NCI-H1694 treated with DMSO at 0.1 percent for 48 hours (cell line): ENCODE results near the gene TRIOBP.
A peak's percentile ranks its signal among the peaks of the same experiment; 100 is the strongest.

Source experiments
- DNase-seq: peaks from one replicate; lab custom pipeline; 2025; lab: John Stamatoyannopoulos, UW

The TRIOBP gene

DNA sequence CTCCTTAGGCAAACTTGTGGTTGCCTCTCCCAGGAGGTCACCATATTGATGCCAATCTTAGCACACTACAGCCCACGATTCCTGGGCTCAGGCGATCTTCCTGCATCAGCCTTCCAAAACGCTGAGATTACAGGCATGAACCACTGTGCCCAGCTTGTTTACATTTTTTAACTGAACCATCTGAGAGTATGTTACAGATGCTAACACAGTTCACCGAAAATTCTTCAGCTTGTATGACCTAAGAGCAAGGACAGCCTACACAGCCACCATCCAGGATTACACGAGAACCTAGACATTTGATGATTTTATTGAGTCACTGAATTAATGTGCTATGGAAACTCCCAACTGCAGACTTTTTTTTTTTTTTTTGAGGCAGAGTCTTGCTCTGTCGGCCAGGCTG is 27.3 kb upstream of the TRIOBP start:
- DNase-seq = no peak

DNA sequence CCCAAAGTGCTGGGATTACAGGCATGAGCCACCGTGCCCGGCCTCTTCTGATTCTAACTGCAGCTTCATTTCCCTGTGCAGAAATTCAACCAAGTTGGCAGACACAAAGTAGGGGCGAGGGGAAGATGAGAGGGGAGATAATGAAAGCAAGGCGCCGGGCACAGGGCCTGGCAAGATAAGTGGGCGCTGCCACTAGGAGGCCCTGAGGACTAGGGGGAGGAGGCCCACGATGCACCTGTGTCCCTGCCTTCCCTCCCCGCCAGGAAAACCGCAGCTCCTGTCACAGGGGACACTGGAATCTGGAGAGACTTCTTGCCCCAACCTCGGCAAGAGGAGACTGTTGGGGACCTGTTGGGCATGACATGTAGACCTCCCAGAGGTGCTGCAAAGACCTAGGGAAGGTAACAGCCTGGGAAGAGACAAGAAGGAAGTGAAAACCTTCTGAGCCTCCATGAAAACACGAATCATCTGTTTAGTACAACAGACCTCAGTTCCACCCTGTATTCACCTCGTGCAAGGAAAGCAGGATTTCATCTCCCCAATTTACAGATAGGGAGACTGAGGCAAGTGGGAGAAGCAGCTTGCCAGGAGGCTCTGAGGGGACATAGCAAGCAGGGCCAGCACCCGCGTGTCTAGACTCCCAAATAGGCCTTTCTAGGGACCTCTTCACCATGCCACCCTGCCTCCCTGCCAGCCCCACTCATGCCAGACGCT is 24.5 kb upstream of the TRIOBP start:
- no peak for DNase-seq

DNA sequence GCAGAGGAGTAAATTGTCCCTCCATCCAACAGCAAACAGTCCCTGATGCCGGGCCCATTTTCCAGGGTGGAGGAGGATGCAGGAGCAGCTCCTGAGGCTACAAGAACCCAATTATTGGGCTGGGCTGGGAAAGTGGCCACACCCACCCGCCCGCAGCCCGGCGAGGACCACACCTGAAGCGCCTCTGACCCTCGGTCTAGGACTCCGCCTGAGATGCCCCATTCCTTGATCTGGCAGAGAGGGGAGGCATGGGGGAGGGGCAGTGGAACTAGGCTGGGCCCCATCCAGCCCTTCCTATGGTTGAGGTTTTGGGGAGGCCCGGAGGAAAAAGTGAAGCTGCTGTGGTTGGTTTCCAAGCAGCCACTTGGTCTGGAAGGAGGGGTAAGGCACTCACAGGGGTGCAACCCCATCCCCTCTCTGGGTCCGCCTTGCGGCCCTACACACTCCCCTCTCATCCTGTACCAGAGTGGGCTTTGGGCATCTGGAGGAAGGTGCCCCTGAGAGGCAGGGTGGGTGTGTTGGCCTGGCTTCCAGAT is 23.9 kb upstream of the TRIOBP start:
- no peak for DNase-seq

DNA sequence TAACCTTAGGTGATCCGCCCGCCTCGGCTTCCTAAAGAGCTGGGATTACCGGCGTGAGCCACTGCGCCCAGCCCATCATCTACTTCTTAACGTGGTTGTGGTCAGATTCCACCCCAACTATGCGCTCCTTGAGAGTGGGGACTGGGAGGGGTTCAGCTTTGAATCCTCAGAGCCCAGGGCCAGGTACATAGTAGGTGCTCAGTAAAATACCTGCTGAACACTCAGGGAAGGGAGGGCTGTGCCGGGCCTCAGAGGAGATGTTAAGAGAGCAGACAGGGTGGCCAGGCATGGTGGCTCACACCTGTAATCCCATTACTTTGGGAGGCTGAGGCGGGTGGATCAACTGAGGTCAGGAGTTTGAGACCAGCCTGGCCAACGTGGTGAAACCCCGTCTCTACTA is 22.6 kb upstream of the TRIOBP start:
- no peak for DNase-seq

- DNase-seq = no peak
Observed at GRCh38 chr22:37674951-37675929, 21.6 kb upstream of the TRIOBP start, which contains the start of gene LGALS1. LGALS1 (plus strand) TSS chr22:37675636; CDS start chr22:37675703, 67 bp downstream.

DNA sequence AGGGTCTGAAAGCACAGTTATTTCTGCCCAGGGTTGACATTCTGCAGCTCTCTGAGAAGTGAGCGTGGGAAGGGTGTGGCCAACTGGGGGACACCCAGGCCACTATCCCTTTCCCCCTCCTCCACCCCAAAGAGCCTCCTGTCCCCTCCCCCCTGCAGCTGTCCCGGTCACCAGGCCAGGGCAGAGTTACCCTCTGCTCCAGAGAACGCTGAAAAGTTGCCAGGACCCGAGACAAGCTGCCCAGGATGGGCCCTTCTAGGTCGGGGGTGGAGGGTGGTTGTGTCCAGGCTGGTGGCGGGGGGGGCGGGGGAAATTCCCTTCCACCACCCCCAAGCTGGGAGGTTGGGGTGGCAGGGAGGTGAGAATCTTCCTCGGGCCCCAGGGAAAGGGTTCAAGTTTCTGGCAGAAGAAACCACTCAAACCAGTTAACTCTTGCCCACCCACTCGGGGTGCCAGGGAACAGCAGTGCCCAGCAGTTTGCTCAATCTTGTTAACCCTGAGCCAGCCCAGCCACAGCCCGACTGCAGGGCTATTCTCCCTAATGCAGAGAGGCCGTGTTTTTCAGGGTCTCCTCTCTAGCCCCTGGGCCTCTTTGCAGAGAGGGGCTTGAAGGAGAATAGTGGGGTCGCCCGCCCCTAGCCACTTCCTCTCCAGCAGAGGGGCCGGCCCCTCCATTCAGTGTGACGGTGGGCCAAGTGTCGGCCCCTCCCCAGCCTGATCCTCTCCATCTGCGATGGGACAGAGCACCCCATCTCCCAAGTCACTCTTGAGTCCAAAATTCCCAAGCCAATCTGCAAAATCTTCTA is 20.7 kb upstream of the TRIOBP start:
- DNase-seq = no peak

DNA sequence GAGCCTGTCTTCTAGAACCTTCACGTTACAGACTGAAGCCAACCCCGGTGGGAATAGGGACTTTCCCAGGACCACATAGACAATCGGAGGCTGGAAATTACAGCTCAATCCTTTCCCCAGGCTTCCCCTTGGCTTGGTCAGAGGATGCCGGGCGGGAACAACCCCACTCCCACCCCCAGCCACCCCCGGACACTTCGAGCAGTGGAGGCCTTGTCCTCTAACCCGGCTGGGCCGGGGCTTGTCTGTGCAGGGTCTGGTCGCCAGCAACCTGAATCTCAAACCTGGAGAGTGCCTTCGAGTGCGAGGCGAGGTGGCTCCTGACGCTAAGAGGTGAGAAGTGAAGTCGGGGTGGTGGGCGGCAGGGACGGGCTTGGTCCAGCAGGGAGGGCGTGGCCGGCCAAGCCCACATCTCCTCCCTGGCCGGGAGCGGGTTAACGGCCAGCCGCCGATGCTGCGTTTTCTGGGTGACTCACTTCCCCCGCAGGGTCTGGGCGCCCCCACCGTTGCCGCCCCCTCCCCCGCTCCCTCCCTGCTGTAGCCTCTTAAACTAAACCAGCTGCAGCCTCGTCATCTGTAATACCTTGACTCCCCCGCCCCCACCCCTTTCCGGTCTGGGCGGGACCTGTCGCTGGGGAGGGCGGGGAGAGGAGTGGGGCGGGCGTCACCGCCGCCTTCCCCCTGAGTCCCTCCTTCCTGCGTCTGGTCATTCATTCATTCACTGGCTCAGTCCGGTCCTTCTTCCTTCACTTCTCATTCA is 19.9 kb upstream of the TRIOBP start:
- no peak for DNase-seq

- DNase-seq = no peak
Observed at GRCh38 chr22:37677493-37677974, 19.3 kb upstream of the TRIOBP start.

- DNase-seq = no peak
Observed at GRCh38 chr22:37678372-37678771, 18.5 kb upstream of the TRIOBP start.

GRCh38 chr22:37679670-37680069 is 17.2 kb upstream of the TRIOBP start:
- DNase-seq = no peak

DNA sequence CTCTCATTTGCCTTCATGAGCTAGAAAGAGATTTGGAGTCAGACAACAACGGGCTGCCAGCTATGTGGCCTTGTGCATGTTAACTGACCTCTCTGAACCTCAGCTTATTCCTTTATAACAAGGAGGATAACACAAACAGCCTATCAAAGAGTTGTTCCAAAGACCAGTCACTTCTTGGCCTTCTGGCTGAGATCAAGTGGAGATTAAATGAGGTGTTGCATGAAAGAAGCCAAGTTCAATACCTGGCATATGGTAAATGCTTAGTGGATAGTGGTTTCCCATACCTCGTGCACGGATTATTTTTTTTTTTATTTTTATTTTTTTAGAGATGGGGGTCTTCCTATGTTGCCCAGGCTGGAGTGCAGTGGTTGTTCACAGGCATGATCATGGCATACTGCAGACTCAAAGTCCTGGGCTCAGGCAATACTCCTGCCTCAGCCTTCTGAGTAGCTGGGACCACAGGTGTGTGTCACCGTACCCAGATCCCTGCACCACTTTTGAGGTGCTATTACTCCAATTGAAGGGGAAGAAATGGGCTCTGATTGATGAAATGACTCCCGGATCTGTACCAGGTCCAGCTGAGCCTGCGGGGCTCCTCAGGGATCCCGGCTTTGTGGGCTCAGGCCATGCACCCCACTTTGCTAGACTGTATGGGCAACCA is 16.5 kb upstream of the TRIOBP start:
- no peak for DNase-seq

- DNase-seq = no peak
Observed at GRCh38 chr22:37681001-37681424, 15.8 kb upstream of the TRIOBP start.

GRCh38 chr22:37681556-37682049 is 15.2 kb upstream of the TRIOBP start:
- DNase-seq = peak; percentile 35

GRCh38 chr22:37684803-37685615 is 11.8 kb upstream of the TRIOBP start:
- no peak for DNase-seq

DNA sequence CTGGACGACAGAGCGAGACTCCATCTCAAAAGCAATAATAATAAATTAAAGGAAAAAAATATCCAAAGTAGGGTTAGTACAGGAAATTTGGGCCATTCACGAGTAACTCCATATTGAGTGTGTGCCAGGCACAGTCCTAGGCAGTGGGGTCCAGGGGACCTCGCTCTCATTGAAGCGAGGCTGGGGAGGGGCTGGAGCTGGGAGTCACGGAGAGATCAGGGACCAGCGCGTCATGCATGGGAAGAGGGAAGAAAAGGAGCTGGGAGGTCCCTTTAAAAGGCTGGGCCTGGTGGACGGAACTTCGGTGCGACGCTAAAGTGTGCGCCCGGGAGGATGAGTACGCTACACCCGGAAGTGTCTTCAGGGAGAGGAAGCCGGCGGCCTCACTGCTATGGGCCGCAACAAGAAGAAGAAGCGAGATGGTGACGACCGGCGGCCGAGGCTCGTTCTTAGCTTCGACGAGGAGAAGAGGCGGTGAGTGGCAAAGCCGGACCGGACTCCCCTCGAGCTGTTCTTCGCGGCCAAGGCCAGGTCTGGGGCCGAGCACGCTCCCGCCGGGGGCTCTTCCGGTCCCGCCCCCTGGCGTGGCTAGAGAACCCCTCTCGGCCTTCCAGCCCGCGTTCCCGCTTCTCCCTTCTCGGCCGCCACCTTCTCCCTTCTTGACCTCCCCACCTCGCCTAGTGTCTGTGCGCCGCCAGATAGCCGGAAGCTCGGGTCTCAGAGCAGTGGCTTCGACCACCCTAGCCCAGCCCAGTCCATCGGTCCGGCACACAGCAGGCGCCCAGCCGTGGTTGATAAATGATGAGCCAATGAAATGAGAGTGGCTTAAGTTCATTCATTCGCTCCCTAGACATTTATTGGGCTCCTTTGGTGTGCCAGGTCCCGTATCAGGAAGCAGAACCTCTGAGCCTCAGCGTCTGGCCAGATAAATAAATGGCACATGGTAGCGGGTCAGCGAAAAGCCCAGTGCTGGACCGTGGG is 10.6 kb upstream of the TRIOBP start, which contains the start of gene NOL12:
Gene NOL12, plus strand, starts transcription at position 342 of the 981 bp plus-strand sequence. Its CDS starts 50 bp downstream, at position 392.
- peak; percentile 67 for DNase-seq

GRCh38 chr22:37690407-37690806 is 6.4 kb upstream of the TRIOBP start:
- DNase-seq = no peak

DNA sequence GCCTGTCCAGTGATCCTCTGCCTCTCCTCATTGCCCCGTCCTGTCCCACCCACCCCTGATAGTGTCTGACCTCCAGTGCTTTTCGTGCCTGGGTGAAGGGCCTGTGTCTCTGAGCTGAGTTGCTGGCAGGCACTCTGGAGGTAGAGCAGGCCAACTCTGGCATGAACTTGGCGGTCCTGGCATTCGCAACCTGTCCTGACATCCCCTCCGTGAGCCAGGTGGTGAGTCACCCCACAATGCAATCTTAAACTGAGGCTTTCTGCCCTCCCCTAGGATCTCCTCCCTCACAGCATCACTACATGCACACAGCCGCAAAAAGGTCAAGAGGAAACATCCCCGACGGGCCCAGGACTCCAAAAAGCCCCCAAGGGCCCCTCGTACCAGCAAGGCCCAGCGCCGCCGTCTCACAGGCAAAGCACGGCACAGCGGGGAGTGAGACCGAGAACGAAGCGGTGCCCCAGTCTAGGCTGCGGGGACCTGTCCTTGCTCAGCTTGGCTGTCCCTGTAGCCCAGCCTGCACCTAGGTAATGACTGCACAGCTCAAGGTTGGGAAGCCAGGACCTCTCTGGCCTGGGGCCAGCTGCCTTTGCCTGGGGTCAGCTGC is 5.8 kb upstream of the TRIOBP start:
- DNase-seq = no peak
